CD14-positive monocyte (primary cell): ENCODE data around the gene PHAF1. TPM values are rescaled to one million over a fixed set of nuclear protein-coding genes. Genes with fewer than 3 reads are reported as not detected.

Source experiments
- DNase-seq, 3 donors: peaks; one replicate each; pipeline ENCODE4 v3.0.0-alpha.2; 2011 to 2022
- H2AFZ ChIP-seq: 2 replicates; pipeline ENCODE4 v1.6.0; 2012; ENCODE audit warnings: mild to moderate bottlenecking, low read depth, low read length, inconsistent platforms; ENCODE audit not compliant: insufficient read depth, poor library complexity, severe bottlenecking
- H3K27ac ChIP-seq, 2 donors: 1 replicate in 1 of 2; 2 replicates in 1 of 2; pipeline ENCODE4 v1.5.1; 2012 to 2013; ENCODE audit warnings: low read length in 2 of 2, control low read depth in 1 of 2, inconsistent platforms in 1 of 2, low read depth in 1 of 2, mild to moderate bottlenecking in 1 of 2
- H3K27me3 ChIP-seq, 2 donors: one replicate each; pipeline versions ENCODE4 v1.6.0 to v1.6.1; 2011 to 2013; ENCODE audit warnings: low read length in 2 of 2; ENCODE audit not compliant: control insufficient read depth in 2 of 2, insufficient read depth in 2 of 2
- H3K36me3 ChIP-seq, 2 donors: replicated peaks in 1 of 2; 1 replicate in 1 of 2; 2 replicates in 1 of 2; pipeline versions ENCODE4 v1.5.1 to v1.6.1; 2012 to 2013; ENCODE audit warnings: low read length in 2 of 2, control low read depth in 1 of 2, inconsistent platforms in 1 of 2, mild to moderate bottlenecking in 1 of 2; ENCODE audit not compliant: insufficient read depth in 2 of 2, control insufficient read depth in 1 of 2
- H3K4me1 ChIP-seq, 2 donors: 1 replicate in 1 of 2; 2 replicates in 1 of 2; pipeline versions ENCODE4 v1.5.1 to v1.6.1; 2012 to 2013; ENCODE audit warnings: low read length in 2 of 2, control low read depth in 1 of 2, inconsistent platforms in 1 of 2, mild to moderate bottlenecking in 1 of 2, moderate library complexity in 1 of 2; ENCODE audit not compliant: insufficient read depth in 2 of 2, control insufficient read depth in 1 of 2
- H3K4me2 ChIP-seq: replicated peaks from 2 replicates; pipeline ENCODE3; 2012; ENCODE audit warnings: low read length, moderate library complexity, mild to moderate bottlenecking; ENCODE audit not compliant: poor library complexity, severe bottlenecking; ENCODE audit errors: extremely low read depth
- H3K4me3 ChIP-seq, 3 experiments: fragments of 200-600 bp in 1 of 3; sonication (generic) in 1 of 3; replicated peaks in 1 of 3; 1 replicate in 2 of 3; 2 replicates in 1 of 3; pipeline ENCODE4 v1.5.1; 2011 to 2013; ENCODE audit warnings: low read length in 3 of 3, mild to moderate bottlenecking in 3 of 3, control low read depth in 2 of 3, low read depth in 2 of 3, inconsistent platforms in 1 of 3, moderate library complexity in 1 of 3
- H3K79me2 ChIP-seq: 2 replicates; pipeline ENCODE4 v1.6.0; 2012; ENCODE audit warnings: mild to moderate bottlenecking, control low read depth, inconsistent platforms, low read length, moderate library complexity; ENCODE audit not compliant: insufficient read depth
- H3K9ac ChIP-seq: 2 replicates; pipeline ENCODE4 v1.6.0; 2017; ENCODE audit warnings: low read length, mild to moderate bottlenecking; ENCODE audit not compliant: insufficient read depth, poor library complexity, severe bottlenecking
- H3K9me3 ChIP-seq, 2 donors: replicated peaks in 1 of 2; 1 replicate in 1 of 2; 2 replicates in 1 of 2; pipeline versions ENCODE4 v1.5.1 to v1.6.1; 2012 to 2013; ENCODE audit warnings: low read length in 2 of 2, control low read depth in 1 of 2; ENCODE audit not compliant: control insufficient read depth in 1 of 2, insufficient read depth in 1 of 2
- H4K20me1 ChIP-seq: 2 replicates; pipeline ENCODE4 v1.6.0; 2012; ENCODE audit warnings: mild to moderate bottlenecking, low read length, control low read depth, moderate library complexity; ENCODE audit not compliant: insufficient read depth
- H3K27ac Mint-ChIP-seq, 7 donors: one replicate each; pipeline ENCODE4 v1.8.0; 2020; ENCODE audit warnings: mild to moderate bottlenecking in 7 of 7, mixed read lengths in 7 of 7, moderate library complexity in 6 of 7, inconsistent platforms in 2 of 7
- H3K27me3 Mint-ChIP-seq, 3 donors: one replicate each; pipeline ENCODE4 v1.8.0; 2021 to 2022; ENCODE audit warnings: low read depth in 3 of 3, mild to moderate bottlenecking in 3 of 3, mixed read lengths in 3 of 3, moderate library complexity in 3 of 3, inconsistent platforms in 1 of 3
- H3K36me3 Mint-ChIP-seq, 2 donors: one replicate each; pipeline ENCODE4 v1.8.0; 2020; ENCODE audit warnings: mixed read lengths in 2 of 2, inconsistent platforms in 1 of 2, mild to moderate bottlenecking in 1 of 2
- H3K4me1 Mint-ChIP-seq: one replicate; pipeline ENCODE4 v1.8.0; 2020; ENCODE audit warnings: mild to moderate bottlenecking, mixed read lengths
- H3K4me3 Mint-ChIP-seq, 2 donors: one replicate each; pipeline ENCODE4 v1.8.0; 2020; ENCODE audit warnings: mild to moderate bottlenecking in 2 of 2, mixed read lengths in 2 of 2, moderate library complexity in 1 of 2
- H3K9me3 Mint-ChIP-seq, 7 donors: one replicate each; pipeline ENCODE4 v1.8.0; 2020 to 2022; ENCODE audit warnings: mixed read lengths in 7 of 7, mild to moderate bottlenecking in 6 of 7, moderate library complexity in 6 of 7, inconsistent platforms in 2 of 7
- WGBS: methylation state at CpG from one replicate; pipeline ENCODE4 v1.1.5; 2013; ENCODE audit warnings: missing lambda C conversion rate; ENCODE audit not compliant: insufficient coverage; 5-methylcytosine and 5-hydroxymethylcytosine counted together
- intact Hi-C, 2 donors: fragments of 100-400 bp; cut with micrococcal nuclease; formaldehyde crosslinking; loops; one replicate each; pipeline versions ENCODE4 v1.15.0 to v1.15.1; 2023
- polyA plus RNA-seq, 3 donors: library from polyadenylated mRNA; depleted of rRNA in 1 of 3; unstranded in 2 of 3; stranded (reverse) in 1 of 3; fragments of 300-500 nt in 2 of 3; fragments of >200 nt in 1 of 3; fragmentation: Illumina TruSeq in 2 of 3; gene quantifications; 1 replicate in 2 of 3; 2 replicates in 1 of 3; pipeline ENCODE4 v1.2.3, GENCODE V29; 2012 to 2021
- TF ChIP-seq, protein P1 (sequence below): fragments of 200-600 bp; IDR thresholded peaks from one replicate; pipeline ENCODE4 v1.8.0; 2022; ENCODE audit warnings: antibody characterized with exemption, mild to moderate bottlenecking

PHAF1 gene
- polyA plus RNA-seq, 3 donors: 18.8 to 68.2 (median 26.5) TPM

DNA sequence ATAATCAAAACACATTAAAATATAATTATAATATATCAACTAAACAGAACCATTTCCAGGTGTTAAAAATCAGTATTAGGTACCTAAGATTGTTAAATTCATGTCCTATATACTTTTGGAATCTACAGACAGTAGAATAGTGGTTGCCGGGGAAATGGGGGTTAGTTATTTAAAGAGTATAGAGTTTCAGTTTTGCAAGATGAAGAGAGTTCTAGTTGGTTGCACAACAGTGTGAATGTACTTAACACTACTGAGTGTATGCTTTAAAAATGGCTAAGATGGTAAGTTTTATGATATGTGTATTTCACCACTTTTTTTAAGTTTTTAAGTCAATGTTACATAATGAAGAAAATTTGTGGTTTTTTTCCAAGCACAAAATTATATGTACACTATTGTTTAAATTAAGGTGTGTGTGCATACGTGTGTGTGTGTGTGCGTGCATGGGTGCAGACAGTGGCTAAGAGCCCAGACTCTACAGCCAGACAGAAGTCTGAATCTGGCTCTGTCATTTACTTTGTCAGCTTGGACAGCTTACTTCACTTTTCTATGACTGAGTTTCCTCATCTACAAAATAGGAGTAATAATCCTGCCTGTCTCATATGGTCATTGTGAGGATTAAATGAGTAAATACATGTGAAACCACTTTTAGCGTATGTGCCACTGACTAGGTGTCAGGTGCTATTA, 25.3 kb upstream of the PHAF1 start:
- H4K20me1 ChIP-seq: peaks cover 19% of the 10 kb centered on the region
- no peak overlapping the region for H3K4me2 ChIP-seq
- Mint-ChIP-seq H3K27ac (peak overlapping the region in 1 of 7 donors; percentile 1), H3K27me3 (no peaks in the 10 kb centered on the region), H3K4me1 (peaks cover 6% of the 10 kb centered on the region), H3K4me3 (no peak overlapping the region), H3K36me3 (peaks cover 34 to 55% of the 10 kb centered on the region in 2 donors), H3K9me3 (no peaks in the 10 kb centered on the region)
- H3K36me3 ChIP-seq: peaks cover 15 to 51% of the 10 kb centered on the region in 2 donors
- H3K27ac ChIP-seq: peak overlapping the region in 1 of 2 donors; percentile 7
- no CpG with 5 or more reads among the region's 4 CpGs for WGBS
- TF ChIP-seq, protein P1, sequence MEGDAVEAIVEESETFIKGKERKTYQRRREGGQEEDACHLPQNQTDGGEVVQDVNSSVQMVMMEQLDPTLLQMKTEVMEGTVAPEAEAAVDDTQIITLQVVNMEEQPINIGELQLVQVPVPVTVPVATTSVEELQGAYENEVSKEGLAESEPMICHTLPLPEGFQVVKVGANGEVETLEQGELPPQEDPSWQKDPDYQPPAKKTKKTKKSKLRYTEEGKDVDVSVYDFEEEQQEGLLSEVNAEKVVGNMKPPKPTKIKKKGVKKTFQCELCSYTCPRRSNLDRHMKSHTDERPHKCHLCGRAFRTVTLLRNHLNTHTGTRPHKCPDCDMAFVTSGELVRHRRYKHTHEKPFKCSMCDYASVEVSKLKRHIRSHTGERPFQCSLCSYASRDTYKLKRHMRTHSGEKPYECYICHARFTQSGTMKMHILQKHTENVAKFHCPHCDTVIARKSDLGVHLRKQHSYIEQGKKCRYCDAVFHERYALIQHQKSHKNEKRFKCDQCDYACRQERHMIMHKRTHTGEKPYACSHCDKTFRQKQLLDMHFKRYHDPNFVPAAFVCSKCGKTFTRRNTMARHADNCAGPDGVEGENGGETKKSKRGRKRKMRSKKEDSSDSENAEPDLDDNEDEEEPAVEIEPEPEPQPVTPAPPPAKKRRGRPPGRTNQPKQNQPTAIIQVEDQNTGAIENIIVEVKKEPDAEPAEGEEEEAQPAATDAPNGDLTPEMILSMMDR: no peak
- H3K4me3 ChIP-seq: no peak overlapping the region
- H3K79me2 ChIP-seq: peaks cover 12% of the 10 kb centered on the region
- H3K27me3 ChIP-seq: no peaks in the 10 kb centered on the region
- no peak overlapping the region for H2AFZ ChIP-seq
- H3K9me3 ChIP-seq: no peaks in the 10 kb centered on the region
- H3K4me1 ChIP-seq: peaks cover 2 to 4% of the 10 kb centered on the region in 2 donors
- no peak overlapping the region for H3K9ac ChIP-seq
- intact Hi-C loops: loop anchor here in 1 of 2 donors (10.0 kb wide), 1 partner anchor 50 kb away; no protein-coding TSS in a partner anchor
- peak in 1 of 3 donors; percentile 4 for DNase-seq

DNA sequence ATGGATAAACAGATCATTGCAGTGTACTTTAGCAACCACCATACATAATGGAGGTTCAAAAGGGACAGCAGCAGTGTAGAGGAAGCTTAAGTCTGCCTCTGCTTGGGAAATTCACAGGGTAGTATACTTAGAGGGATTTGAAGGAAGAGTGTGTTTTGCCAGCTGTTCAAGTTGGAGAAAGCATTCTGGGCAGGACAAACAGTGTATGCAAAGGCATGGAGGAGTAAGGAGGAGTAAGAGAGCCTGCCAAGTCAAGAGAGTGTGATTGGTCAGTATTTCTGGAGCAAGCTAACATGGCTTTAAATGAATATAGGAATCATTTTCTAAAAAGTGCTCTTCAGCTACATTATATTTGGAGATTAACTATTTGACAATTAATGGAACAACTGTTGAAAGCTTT, 22.9 kb upstream of the PHAF1 start:
- H3K4me3 Mint-ChIP-seq: no peak overlapping the region
- Histone ChIP-seq H2AFZ (no peak overlapping the region), H3K36me3 (peaks cover 16 to 54% of the 10 kb centered on the region in 2 donors), H3K9me3 (no peaks in the 10 kb centered on the region), H3K9ac (no peak overlapping the region), H3K4me1 (peaks cover 2 to 4% of the 10 kb centered on the region in 2 donors), H3K27ac (no peak overlapping the region), H4K20me1 (peaks cover 22% of the 10 kb centered on the region), H3K4me3 (no peak overlapping the region), H3K4me2 (no peak overlapping the region), H3K27me3 (no peaks in the 10 kb centered on the region), H3K79me2 (peaks cover 12% of the 10 kb centered on the region)
- peaks cover 10% of the 10 kb centered on the region for H3K4me1 Mint-ChIP-seq
- TF ChIP-seq, protein P1: no peak
- no peaks in the 10 kb centered on the region for H3K27me3 Mint-ChIP-seq
- H3K9me3 Mint-ChIP-seq: no peaks in the 10 kb centered on the region
- intact Hi-C loops: loop anchor here in 1 of 2 donors (10.0 kb wide), 1 partner anchor 48 kb away; no protein-coding TSS in a partner anchor
- no peak overlapping the region for H3K27ac Mint-ChIP-seq
- DNase-seq: no peak
- peaks cover 29 to 46% of the 10 kb centered on the region in 2 donors for H3K36me3 Mint-ChIP-seq
